D721Med (cell line): ENCODE measurements around the gene HBA1.
"Not testable (repeated sequence)": the region's sequence is repeated elsewhere in the genome, so short reads cannot be mapped to it uniquely, and the experiment has no call there.

Experiments used
- DNase-seq: peaks from one replicate; pipeline ENCODE4 v3.0.0; 2011; ENCODE audit warnings: low spot score; ENCODE audit not compliant: insufficient read length
- FAIRE-seq: peaks from 2 replicates; lab custom pipeline; 2011; peaks lifted over from hg19 to GRCh38; lab: Jason Lieb, UNC
- CTCF ChIP-seq: IDR thresholded peaks from 2 replicates; pipeline ENCODE4 v1.5.1; 2012; ENCODE audit warnings: mild to moderate bottlenecking, control low read depth; ENCODE audit not compliant: insufficient read depth; ENCODE audit errors: missing control alignments

The HBA1 gene

GRCh38 chr16:189604-190186 is 13.2 kb downstream of the HBA1 start:
- TF ChIP-seq CTCF = no peak
- FAIRE-seq (no peak), DNase-seq (no peak)

GRCh38 chr16:191831-192230 is 15.4 kb downstream of the HBA1 start:
- no peak for TF ChIP-seq CTCF

GRCh38 chr16:192686-193085 is 16.2 kb downstream of the HBA1 start:
- no peak for TF ChIP-seq CTCF
- no peak for FAIRE-seq
- DNase-seq = no peak

More at GRCh38 chr16:191831-192230, 15.4 kb downstream of the HBA1 start:
- DNase-seq = no peak
- no peak for FAIRE-seq

- DNase-seq = no peak
- no peak for FAIRE-seq
- TF ChIP-seq CTCF = no peak
Measured at GRCh38 chr16:193441-193840, 17.0 kb downstream of the HBA1 start.

GRCh38 chr16:194516-194915 is 18.0 kb downstream of the HBA1 start:
- FAIRE-seq (no peak), DNase-seq (no peak)
- TF ChIP-seq CTCF = no peak

GRCh38 chr16:200388-200787 is 23.9 kb downstream of the HBA1 start:
- DNase-seq = no peak
- no peak for TF ChIP-seq CTCF
- no peak for FAIRE-seq

- FAIRE-seq = no peak
- no peak for TF ChIP-seq CTCF
- DNase-seq = no peak
Measured at GRCh38 chr16:203246-203645, 26.8 kb downstream of the HBA1 start.

- DNase-seq, FAIRE-seq: not testable (repeated sequence)
Measured at GRCh38 chr16:204046-204445, 27.6 kb downstream of the HBA1 start.

- FAIRE-seq = not testable (repeated sequence)
Measured at GRCh38 chr16:209359-209758, 32.9 kb downstream of the HBA1 start.

GRCh38 chr16:211631-212180 is 35.2 kb downstream of the HBA1 start:
- not testable (repeated sequence) for FAIRE-seq, DNase-seq

More at GRCh38 chr16:209359-209758, 32.9 kb downstream of the HBA1 start:
- not testable (repeated sequence) for DNase-seq
